ENCODE results near the gene CHST5. TPM values are rescaled to one million over a fixed set of nuclear protein-coding genes. Genes with fewer than 3 reads are reported as not detected.

CHST5 gene
- polyA plus RNA-seq, 3 donors: not detected

- Mint-ChIP-seq H3K9me3 (peaks cover 0 to 2% (median 0%) of the 10 kb centered on the region in 7 donors), H3K4me1 (peaks cover 65% of the 10 kb centered on the region), H3K27ac (peak overlapping the region in 4 of 7 donors; percentile 40 to 54 (median 42)), H3K27me3 (ENCODE audit: low read depth in 3 of 3) (peaks cover 6 to 10% (median 9%) of the 10 kb centered on the region in 3 donors), H3K36me3 (peaks cover 39 to 43% of the 10 kb centered on the region in 2 donors), H3K4me3 (peak overlapping the region in 1 of 2 donors; percentile 7)
- Histone ChIP-seq H3K4me1 (ENCODE audit: control insufficient read depth in 1 of 2, insufficient read depth in 2 of 2, low read length in 2 of 2) (peaks cover 39 to 55% of the 10 kb centered on the region in 2 donors), H4K20me1 (ENCODE audit: insufficient read depth, low read length) (peaks cover 62% of the 10 kb centered on the region), H3K27ac (ENCODE audit: low read depth in 1 of 2, low read length in 2 of 2) (no peak overlapping the region), H3K79me2 (ENCODE audit: insufficient read depth, low read length) (peaks cover 39% of the 10 kb centered on the region), H3K27me3 (ENCODE audit: control insufficient read depth in 2 of 2, insufficient read depth in 2 of 2, low read length in 2 of 2) (peaks cover 3 to 8% of the 10 kb centered on the region in 2 donors), H3K4me3 (replicated peaks in 1 of 3; ENCODE audit: low read depth in 2 of 3, low read length in 3 of 3) (no peak overlapping the region), H3K9me3 (replicated peaks in 1 of 2; ENCODE audit: control insufficient read depth in 1 of 2, insufficient read depth in 1 of 2, low read length in 2 of 2) (no peaks in the 10 kb centered on the region), H3K36me3 (replicated peaks in 1 of 2; ENCODE audit: control insufficient read depth in 1 of 2, insufficient read depth in 2 of 2, low read length in 2 of 2) (peaks cover 27 to 50% of the 10 kb centered on the region in 2 donors), H3K9ac (ENCODE audit: insufficient read depth, low read length, poor library complexity, severe bottlenecking) (no peak overlapping the region), H3K4me2 (replicated peaks; ENCODE audit: extremely low read depth, low read length, poor library complexity, severe bottlenecking) (no peak overlapping the region), H2AFZ (ENCODE audit: insufficient read depth, low read depth, low read length, poor library complexity, severe bottlenecking) (no peak overlapping the region)
- no peak for DNase-seq
- intact Hi-C loops (cut with micrococcal nuclease): loop anchor here (5.0 kb wide), 5 partner anchors 51 to 1624 kb away; partner anchors contain the start of genes ADAT1 (in 2 of the 2), CFDP1 (in 2 of the 2), MON1B (in 1 of the 2) and TMEM170A (in 1 of the 2)
- TF ChIP-seq, protein P1, sequence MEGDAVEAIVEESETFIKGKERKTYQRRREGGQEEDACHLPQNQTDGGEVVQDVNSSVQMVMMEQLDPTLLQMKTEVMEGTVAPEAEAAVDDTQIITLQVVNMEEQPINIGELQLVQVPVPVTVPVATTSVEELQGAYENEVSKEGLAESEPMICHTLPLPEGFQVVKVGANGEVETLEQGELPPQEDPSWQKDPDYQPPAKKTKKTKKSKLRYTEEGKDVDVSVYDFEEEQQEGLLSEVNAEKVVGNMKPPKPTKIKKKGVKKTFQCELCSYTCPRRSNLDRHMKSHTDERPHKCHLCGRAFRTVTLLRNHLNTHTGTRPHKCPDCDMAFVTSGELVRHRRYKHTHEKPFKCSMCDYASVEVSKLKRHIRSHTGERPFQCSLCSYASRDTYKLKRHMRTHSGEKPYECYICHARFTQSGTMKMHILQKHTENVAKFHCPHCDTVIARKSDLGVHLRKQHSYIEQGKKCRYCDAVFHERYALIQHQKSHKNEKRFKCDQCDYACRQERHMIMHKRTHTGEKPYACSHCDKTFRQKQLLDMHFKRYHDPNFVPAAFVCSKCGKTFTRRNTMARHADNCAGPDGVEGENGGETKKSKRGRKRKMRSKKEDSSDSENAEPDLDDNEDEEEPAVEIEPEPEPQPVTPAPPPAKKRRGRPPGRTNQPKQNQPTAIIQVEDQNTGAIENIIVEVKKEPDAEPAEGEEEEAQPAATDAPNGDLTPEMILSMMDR (IDR thresholded peaks at IDR 0.05): no peak
- WGBS (ENCODE audit: insufficient coverage): 100% methylated on average over 3 of the region's 4 CpGs
These were observed 32.0 kb upstream of the CHST5 start for GRCh38 chr16:75567911-75568310.

DNA sequence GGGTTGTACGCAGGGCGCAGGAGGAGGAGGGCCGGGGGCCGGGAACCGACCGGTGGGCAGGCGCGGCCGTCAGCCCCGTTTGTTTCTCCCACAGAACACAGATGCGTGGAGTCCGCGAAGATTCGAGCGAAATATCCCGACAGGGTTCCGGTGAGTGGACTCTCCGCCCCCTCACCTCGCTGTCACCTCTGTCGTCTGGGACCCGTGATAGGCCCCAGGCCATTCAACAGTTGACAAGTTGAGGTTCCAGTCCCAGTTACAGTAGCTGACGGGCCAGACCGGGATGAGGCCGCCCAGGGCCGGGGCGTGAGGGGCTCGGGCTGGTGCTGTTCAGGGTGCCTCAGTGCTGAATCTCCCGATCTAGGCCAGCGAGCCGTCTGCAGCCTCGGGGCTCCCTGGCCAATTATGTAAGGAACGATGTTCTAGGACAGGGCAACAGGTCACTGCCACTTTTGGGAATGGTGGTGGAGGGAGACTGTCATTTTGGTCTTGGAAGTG is 30.9 kb upstream of the CHST5 start:
- H3K9me3 Mint-ChIP-seq: peaks cover 0 to 2% (median 0%) of the 10 kb centered on the region in 7 donors
- Histone ChIP-seq H3K4me3 (replicated peaks in 1 of 3; ENCODE audit: low read depth in 2 of 3, low read length in 3 of 3) (peak overlapping the region; percentile 76 to 92 (median 87)), H3K9me3 (replicated peaks in 1 of 2; ENCODE audit: control insufficient read depth in 1 of 2, insufficient read depth in 1 of 2, low read length in 2 of 2) (no peaks in the 10 kb centered on the region), H3K9ac (ENCODE audit: insufficient read depth, low read length, poor library complexity, severe bottlenecking) (peak overlapping the region; percentile 86), H3K4me2 (replicated peaks; ENCODE audit: extremely low read depth, low read length, poor library complexity, severe bottlenecking) (peak overlapping the region; percentile 97), H2AFZ (ENCODE audit: insufficient read depth, low read depth, low read length, poor library complexity, severe bottlenecking) (peak overlapping the region; percentile 89), H3K27me3 (ENCODE audit: control insufficient read depth in 2 of 2, insufficient read depth in 2 of 2, low read length in 2 of 2) (peaks cover 3 to 8% of the 10 kb centered on the region in 2 donors), H3K4me1 (ENCODE audit: control insufficient read depth in 1 of 2, insufficient read depth in 2 of 2, low read length in 2 of 2) (peaks cover 39 to 47% of the 10 kb centered on the region in 2 donors), H4K20me1 (ENCODE audit: insufficient read depth, low read length) (peaks cover 52% of the 10 kb centered on the region), H3K79me2 (ENCODE audit: insufficient read depth, low read length) (peaks cover 31% of the 10 kb centered on the region), H3K36me3 (replicated peaks in 1 of 2; ENCODE audit: control insufficient read depth in 1 of 2, insufficient read depth in 2 of 2, low read length in 2 of 2) (peaks cover 16 to 40% of the 10 kb centered on the region in 2 donors), H3K27ac (ENCODE audit: low read depth in 1 of 2, low read length in 2 of 2) (peak overlapping the region in 1 of 2 donors; percentile 93)
- peak overlapping the region; percentile 13 to 100 (median 81) for H3K27ac Mint-ChIP-seq
- WGBS (ENCODE audit: insufficient coverage): 4% methylated on average over 31 of the region's 32 CpGs
- H3K36me3 Mint-ChIP-seq: peaks cover 28 to 32% of the 10 kb centered on the region in 2 donors
- TF ChIP-seq, protein P1 (IDR thresholded peaks at IDR 0.05): no peak
- intact Hi-C loops (cut with micrococcal nuclease): loop anchor here (5.0 kb wide), 5 partner anchors 50 to 1625 kb away; partner anchors contain the start of genes ADAT1 (in 2 of the 2), CFDP1 (in 2 of the 2), MON1B (in 1 of the 2) and TMEM170A (in 1 of the 2)
- peaks cover 10 to 13% (median 13%) of the 10 kb centered on the region in 3 donors for H3K27me3 Mint-ChIP-seq (ENCODE audit: low read depth in 3 of 3)
- no peak for DNase-seq
- H3K4me1 Mint-ChIP-seq: peaks cover 54% of the 10 kb centered on the region
- peak overlapping the region; percentile 98 to 100 for H3K4me3 Mint-ChIP-seq

Data from CD14-positive monocyte (primary cell).